Rectal smooth muscle tissue (tissue), 1 donor: ENCODE measurements around the gene BHLHE23.

ENCODE experiments used
- H3K27ac ChIP-seq: one replicate; pipeline ENCODE4 v1.7.0; 2013; ENCODE audit warnings: low read depth, low read length, inconsistent platforms
- H3K27me3 ChIP-seq: one replicate; pipeline ENCODE4 v1.7.0; 2013; ENCODE audit warnings: low read length; ENCODE audit not compliant: control insufficient read depth, insufficient read depth
- H3K36me3 ChIP-seq: one replicate; pipeline ENCODE4 v1.7.0; 2013; ENCODE audit warnings: low read length; ENCODE audit not compliant: control insufficient read depth, insufficient read depth
- H3K4me1 ChIP-seq: one replicate; pipeline ENCODE4 v1.7.0; 2013; ENCODE audit warnings: low read length; ENCODE audit not compliant: control insufficient read depth, insufficient read depth
- H3K4me3 ChIP-seq: one replicate; pipeline ENCODE4 v1.7.0; 2013; ENCODE audit warnings: low read length
- H3K9ac ChIP-seq: one replicate; pipeline ENCODE4 v1.7.0; 2013; ENCODE audit warnings: low read length

Gene BHLHE23

GRCh38 chr20:62959101-62959971 is 47.4 kb downstream of the BHLHE23 start:
- H3K27ac ChIP-seq: no peak overlapping the region
- no peaks in the 10 kb centered on the region for H3K27me3 ChIP-seq
- H3K9ac ChIP-seq: no peak overlapping the region
- no peak overlapping the region for H3K4me3 ChIP-seq
- H3K36me3 ChIP-seq: peaks cover 2% of the 10 kb centered on the region
- peaks cover 2% of the 10 kb centered on the region for H3K4me1 ChIP-seq

- Histone ChIP-seq H3K36me3 (peaks cover 2% of the 10 kb centered on the region), H3K9ac (no peak overlapping the region)
Observed at GRCh38 chr20:62958388-62959100, 48.2 kb downstream of the BHLHE23 start.

GRCh38 chr20:62957136-62958117 is 49.3 kb downstream of the BHLHE23 start:
- peaks cover 2% of the 10 kb centered on the region for H3K36me3 ChIP-seq
- H3K4me1 ChIP-seq: peaks cover 11% of the 10 kb centered on the region
- H3K27ac ChIP-seq: no peak overlapping the region
- no peak overlapping the region for H3K4me3 ChIP-seq
- H3K9ac ChIP-seq: no peak overlapping the region
- no peaks in the 10 kb centered on the region for H3K27me3 ChIP-seq

More at GRCh38 chr20:62958388-62959100, 48.2 kb downstream of the BHLHE23 start:
- Histone ChIP-seq H3K4me3 (no peak overlapping the region), H3K27me3 (no peaks in the 10 kb centered on the region), H3K27ac (no peak overlapping the region), H3K4me1 (peaks cover 4% of the 10 kb centered on the region)

GRCh38 chr20:62956387-62957135 is 50.2 kb downstream of the BHLHE23 start:
- Histone ChIP-seq H3K9ac (no peak overlapping the region), H3K36me3 (no peaks in the 10 kb centered on the region), H3K27me3 (no peaks in the 10 kb centered on the region), H3K4me1 (peaks cover 11% of the 10 kb centered on the region), H3K27ac (no peak overlapping the region), H3K4me3 (no peak overlapping the region)
